HG03095 (cell line): ENCODE results near the gene TMPRSS13.

ENCODE experiments used
- ATAC-seq: cut with Tn5 transposase; IDR thresholded peaks from one replicate; pipeline ENCODE4 v1.9.1; 2021; ENCODE audit warnings: moderate library complexity; ENCODE audit not compliant: unreplicated experiment

TMPRSS13 gene

DNA sequence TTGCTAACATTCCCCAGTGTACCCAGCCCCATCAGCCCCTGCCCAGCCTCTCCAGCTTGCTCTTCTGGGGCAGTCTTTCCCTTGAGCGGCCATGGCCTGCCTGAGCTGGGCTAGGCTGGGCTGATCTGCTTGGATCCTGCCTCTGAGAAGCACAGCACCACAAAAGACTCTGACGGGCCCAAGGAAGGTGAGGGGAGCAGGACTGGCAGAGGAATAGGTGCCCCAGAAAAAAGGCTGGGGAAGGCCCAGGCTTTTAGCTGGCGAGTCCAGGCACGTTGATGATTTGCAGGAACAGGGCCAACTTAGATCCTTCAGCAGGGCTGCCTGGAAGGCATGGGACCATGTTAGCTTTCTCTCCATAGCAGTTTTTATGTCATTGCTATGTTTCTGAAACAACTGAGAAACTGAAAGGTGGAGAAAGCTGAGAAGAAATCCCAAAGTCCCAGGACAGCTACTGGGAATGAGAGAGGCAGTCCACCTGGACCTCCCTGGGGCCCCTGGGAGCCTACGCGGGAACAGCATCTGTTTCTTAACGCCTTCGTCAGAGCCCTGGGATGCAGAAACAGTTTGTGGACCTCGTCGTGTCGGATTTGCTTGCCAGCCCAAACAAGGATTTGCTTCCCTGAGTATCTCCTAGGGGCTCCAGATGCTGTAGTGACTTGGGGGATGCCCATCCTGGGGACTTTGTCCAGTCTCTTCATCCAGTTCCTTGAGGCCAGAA lies 28.3 kb downstream of the TMPRSS13 start:
- no peak for ATAC-seq

DNA sequence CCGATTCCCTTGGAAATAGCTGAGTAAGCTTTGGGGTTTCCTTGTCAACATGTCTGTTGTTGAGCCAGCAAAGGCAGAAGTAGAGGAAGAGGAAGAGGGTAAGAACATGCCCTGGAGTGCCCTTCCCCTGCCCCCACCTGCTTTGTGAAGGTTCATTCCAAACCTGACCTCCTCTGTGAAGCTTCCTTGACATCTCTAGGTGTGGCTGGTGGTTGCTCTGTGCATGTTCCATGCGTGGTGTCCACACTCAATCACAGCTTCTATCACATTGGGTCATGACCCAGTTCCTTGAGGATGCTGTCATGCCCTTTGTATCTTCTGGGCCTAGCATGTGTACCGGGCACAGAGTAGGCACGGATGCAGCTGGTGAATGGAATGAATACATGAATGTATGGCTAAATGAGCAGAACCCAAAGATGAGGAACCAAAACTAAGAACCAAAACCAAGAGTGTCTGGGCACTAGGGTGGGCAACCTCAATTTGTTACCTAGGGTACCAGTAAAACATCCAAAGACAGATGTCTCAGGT lies 29.0 kb downstream of the TMPRSS13 start:
- ATAC-seq: no peak

DNA sequence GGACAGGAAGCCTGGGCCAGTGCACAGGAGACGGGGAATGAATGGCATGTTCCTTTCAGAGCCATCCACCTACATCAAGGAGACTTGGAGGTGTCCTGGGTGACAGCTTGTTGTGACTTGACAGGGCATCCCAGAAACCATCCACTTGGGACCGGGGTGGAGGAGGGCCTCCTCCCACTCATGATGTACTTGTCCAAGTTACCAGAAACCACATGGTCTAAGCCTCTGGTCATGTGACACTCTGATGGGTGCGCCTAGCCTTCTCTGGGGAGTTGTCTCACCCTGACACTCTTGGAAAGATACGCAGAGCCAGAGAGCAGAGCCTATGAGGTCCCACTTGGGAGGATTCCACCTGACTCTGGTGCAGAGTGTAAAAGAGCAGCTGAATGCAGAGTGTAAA lies 31.1 kb downstream of the TMPRSS13 start:
- ATAC-seq: no peak

DNA sequence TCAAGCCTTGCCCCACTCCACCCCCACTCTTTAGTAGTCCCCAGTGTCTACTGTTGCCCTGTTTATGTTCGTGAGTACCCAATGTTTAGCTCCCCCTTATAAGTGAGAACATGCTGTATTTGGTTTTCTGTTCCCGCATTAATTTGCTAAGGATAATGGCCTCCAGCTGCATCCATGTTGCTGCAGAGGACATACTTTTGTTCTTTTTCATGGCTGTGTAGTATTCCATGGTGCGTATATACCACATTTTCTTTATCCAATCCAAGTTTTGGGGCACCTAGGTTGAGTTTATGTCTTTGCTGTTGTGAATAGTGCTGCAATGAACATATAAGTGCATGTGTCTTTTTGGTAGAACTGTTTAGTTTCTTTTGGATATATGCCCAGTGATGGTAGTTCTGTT lies 36.6 kb downstream of the TMPRSS13 start:
- no peak for ATAC-seq

DNA sequence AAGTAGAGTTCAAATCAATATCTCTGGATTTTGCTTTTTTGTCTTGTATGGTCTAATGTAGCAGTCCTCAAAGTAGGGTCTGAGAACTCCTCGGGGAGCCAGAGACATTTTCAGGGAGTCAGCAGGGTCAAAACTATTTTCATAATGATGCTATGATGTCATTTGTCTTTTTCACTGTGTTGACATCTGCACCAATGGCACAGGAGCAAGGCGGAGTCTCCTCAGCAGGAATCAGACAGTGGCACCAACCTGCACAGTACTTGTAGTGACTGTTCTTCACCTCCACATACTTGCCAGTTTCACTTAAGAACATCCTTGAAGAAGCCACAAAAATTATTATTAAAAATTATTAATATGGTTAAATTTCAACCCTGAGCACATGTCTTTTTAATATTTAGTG lies 37.8 kb downstream of the TMPRSS13 start:
- no peak for ATAC-seq

DNA sequence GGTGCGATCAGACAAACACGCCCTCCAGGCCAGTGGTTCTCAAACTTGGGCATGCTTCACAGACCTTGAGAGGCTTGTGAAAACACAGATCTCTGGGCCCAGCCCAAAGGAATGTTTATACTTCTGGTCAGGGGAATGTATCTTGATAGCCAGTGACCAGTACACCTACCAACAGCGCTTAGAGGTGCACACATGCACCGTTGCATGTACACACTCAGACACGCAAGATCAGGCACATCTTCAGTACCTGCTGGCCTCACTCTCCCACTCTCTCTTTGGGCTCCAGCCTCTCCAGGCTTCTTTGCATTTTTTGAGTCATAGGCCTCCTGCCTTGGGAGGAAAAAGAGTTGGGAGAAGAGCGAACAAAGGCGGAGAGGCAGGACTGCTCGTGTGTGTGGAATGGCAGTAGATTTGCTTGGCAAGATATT lies 41.0 kb downstream of the TMPRSS13 start:
- no peak for ATAC-seq

DNA sequence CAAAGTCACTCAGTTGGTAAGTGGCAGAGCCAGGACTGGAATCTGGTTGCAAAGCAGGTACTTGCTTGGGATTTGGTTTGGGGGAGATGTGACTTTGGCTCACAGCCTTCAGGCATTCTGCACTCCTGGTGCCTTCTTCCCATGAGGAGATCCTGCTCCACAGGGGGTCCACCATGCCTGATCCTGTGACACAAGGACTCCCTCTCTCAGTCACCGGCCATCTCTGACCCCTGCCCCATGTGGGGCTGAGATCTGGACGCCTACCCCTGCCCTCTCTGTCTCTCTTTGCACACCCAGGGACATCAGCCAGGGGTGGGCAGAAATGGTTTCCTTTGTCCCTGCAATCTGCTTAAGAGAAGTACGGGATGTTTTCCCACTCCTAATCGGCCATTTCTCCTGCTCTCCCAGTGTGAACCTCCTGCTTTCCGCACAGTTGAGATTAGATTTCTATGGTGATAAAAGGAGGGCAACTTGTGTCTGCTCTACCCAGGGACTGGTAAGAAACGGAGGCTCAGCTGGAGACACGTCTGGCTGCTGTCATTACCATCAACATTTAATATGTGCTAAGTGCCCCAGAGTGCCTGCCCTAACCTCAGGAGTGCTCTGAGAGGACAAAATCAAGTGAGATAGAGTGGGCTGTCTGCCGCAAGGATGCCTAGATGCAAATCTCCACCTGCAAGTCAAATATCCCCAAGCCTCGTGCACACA lies 41.6 kb downstream of the TMPRSS13 start:
- no peak for ATAC-seq

DNA sequence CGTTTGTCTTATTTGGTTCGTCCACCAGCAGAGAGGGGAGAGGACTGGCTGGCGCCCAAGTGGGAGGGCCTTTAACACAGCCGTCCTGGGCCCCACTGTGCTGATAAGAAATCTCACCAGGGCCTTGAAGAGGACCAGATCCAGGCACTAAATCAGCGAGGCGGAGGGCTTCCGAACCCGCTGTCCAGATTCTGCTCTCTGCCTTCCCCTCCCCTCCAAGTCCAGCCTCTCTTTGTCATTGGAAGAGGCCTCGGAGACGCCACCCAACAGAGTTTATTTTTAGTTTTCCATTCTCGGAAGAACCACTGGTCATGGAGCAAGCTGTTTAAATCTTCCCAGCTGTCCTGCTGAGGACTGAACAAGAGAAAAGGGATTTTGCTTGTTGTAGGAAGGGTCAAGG lies 43.4 kb downstream of the TMPRSS13 start:
- ATAC-seq: no peak

DNA sequence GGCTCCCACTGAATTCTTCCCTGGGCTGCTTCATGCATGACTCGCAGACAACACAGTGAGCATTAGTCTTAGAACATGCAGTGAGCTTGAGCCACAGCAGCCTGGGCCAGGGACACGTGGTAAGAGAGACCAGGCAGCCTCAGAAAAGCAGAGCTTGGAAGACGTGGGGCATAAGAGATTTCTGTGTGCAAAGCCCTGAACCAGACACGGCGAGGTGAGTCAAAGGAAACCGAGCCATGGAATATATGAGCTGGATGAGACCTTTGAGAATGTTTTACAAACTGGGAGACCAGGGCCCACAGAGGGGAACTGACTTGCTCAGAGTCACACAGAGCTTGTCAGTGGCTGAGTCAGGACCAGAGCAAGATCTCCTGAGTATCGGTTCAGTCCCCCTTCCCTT lies 44.2 kb downstream of the TMPRSS13 start:
- ATAC-seq: no peak

DNA sequence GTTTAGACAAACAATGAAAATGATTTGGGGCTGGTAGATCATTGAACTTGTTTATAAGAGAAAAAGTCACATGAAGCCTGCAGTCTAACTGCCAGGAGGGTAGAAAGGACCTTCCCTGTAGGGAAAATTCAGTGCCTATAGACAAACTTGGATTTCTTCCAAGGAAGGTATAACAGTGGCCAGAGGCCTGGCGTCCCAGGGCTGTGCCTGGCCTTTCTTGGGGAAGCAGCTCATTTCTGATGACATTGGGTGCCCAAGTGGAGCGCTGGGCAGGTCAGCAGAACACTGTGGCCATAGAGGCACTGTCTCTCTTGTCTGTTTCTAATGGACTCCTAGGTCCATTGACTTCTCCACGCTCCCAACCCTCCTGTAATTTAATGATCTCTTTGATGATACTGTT lies 46.1 kb downstream of the TMPRSS13 start:
- ATAC-seq: no peak

DNA sequence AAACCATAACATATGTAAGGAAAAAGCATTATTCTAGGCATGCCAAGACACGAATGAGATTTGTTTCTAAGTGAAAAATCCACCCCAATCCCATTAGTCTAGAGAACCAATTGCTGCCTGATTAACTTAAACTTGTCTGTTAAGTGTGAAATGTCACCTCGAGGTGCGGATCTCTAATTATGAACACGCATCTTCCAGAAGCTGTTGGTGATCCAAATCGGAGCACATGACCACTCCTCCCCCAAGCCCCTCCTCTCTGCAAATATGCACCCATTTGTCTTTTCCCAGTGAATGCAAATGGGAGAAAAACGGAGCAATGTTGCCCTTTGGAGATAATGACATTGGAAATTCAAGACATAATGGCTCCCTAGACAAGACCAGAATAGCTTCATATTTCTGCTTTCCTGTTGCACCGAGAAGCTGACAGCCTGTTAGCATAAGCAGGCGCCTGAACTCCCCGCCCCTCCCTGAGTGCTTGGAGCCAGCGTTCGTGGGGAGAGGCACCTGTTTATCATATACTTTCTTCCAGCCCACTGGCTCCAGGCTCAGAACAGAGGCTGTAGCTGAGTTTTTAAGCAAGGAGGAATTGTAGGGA lies 46.8 kb downstream of the TMPRSS13 start:
- ATAC-seq: no peak

DNA sequence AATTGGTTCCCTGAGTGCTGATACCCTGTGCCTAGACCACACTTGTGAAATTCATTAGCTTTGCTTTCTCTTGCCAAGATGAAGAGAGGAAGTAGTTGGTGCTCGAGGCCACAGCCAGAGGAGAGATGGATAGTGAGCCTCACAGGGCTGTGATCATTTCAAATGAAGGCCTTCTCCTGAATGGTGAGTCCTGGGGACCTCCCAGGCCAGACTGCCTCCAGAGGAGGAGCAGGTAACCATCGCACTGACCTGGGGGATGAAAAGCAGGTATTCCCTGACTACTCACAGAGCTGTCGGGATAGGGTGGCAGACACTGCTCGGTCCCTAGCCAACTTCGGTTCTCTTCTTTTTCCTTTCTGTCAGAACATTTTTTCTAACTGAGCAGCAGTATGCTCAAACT lies 48.0 kb downstream of the TMPRSS13 start:
- ATAC-seq: no peak

DNA sequence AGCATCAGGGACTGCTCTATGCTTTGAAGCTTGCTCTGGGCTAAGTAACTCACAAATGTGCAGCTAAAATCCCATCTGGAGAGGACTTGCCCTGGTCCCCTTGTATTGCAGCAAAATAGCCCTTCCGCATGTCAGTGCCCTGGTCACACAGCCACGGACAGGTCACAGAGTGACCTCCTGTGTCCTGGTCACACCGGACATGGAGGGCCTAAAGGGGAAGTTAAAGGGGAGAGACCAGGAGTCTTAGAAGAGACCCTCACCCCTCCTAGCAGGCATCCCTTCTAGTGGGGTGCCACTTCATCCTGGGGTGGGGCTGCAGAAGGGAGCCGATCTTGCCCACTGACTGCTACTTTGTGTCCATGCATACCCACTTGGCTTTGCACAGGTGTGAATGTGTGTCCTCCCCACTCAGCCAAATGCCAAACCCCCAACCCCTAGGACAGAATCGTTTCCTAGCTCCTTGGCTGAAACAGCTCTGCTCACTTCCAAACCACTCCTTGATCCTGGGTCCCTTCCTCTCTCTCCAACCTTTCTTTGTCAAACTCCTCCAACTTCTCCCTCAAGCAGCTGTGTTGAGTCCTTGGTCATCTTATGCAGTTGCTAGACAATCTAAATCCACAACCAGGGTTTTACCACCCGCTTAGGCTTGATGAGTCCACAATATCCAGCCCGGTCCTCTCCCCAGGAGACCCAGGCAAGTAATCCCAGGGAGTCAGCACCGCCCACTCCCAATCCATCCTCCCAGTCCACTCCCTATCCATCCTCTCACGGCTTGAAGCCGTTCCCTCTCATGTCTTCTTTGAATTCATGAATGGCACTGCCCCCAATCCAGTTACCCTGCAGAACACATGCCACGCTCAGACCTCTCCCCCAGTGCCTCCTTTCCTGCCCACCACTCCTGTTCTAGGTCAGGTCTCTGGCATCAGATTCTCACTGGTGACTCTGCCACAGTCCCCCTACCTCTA lies 49.4 kb downstream of the TMPRSS13 start:
- ATAC-seq: no peak

DNA sequence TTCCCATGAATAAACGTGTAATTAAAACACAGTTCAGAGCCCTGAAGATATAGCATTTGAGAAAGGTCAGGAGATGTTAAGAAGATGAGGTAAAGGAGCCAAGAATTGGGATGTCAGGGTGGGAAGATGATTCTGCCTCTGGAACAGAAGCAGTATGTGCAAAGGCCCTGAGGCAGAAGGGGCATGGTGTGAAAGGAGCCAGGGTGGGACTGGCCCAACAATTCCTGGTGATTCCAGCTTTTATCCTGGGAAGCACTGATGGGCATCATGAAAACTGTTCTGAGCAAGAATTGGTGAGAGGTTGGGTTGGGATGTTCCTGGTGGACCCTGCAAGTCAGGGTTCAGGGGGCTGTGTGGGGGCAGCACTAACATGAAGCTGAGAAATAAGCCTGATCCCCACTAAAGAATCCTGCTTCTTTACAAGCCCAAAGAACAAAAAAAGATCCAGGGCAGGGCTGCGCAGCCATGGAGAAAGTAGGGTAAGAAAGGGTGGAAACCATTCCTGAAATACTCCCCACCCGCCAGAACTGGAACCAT lies 50.2 kb downstream of the TMPRSS13 start:
- no peak for ATAC-seq

DNA sequence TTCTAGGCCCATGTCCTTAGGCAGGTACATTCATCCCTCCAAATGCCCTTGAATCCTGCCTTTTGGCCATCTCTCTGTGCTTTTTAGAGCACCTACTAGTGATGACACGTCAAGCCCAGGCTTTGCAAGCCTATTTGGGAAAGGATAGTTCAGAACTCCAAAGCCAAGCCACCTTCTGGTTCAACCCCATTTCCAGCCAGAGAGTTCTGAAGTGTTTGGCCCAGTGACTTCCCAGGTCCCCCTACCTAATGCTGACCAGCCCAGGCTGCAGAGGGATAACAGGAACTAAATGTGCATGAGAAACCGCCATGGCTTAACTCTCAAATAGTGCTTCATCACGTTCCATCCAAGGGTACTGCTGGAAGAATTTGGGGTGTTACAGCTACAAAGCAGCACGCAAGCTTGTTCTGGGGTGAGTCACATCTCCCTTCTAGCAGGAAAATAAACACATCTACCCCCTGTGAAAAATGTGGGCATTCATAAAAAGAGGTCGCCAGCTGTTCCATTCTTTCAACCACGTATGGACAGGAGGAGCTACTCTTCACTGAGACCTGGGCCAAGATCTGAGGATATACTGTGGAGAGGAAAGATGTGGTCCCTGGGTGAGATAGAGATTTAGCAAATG lies 50.8 kb downstream of the TMPRSS13 start:
- no peak for ATAC-seq

DNA sequence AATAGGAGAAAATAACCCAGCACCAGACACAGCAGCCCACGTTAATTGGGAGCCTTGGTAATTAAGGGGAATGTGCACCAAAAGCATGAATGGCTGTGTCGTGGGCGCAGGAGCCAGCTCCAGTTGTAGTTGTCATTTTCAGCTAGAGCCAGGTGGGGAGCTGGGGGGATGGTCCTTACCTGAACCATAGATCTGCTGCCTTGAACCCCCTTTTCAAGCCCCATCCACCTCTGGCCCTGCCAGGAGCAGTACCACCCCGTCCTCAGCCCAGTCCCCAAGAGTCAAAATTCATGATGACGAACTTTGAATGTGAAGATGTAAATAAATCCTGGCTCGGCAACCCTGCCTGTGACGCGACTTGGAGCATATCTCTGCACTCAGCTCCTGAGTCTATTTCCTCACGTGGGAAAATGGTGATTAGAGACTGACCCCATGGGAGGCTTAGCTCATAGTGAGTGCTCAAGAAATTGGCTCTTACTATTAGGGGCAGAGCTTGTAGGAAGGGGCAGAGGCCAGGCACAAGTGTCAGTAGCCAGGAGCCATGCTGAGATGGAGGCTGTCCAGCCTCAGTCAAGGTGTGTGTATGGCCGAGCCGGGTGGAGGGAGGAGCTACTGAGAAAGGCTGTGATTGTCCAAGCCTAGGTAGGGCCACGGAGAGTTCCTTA lies 52.0 kb downstream of the TMPRSS13 start:
- no peak for ATAC-seq

DNA sequence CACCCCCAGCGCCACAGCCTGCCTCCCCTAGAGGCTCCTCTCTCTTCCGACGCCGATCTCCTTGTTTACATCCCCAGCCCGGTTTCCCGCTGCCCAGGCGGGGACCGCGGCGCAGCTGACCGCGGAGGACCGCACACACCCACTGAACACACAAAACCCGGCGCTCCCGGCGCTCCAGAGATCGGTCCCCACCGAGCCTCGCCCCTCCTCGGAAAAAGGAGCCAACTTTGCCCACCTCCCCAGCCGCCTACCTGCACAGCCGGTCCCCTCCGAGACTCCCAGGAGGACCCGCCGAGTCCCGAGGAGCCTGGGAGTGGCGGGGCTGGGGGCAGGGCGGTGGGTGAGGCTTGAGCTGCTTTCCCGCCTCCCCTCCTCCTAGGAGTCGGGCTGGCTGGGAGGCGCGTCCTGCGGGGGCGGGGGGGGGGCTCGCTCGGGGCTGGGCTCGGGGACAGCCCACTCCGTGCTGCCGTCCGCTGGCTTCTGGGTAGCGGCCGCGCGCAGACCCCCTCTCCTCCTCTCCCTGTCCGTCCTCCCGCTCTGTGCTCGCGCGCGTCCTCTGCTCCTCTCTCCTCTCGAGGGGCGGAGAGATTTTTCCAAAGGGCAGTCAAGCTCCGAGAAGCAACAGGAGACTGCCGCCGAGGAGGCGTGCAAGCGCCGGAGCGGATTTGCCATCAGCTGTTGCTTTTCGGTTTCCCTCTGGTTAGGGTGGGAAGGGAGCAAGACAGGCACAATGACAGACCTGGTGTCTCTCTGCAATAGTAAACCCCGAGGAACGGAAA lies 52.7 kb downstream of the TMPRSS13 start, which contains the start of gene FXYD6:
Gene FXYD6 (minus strand): TSS at position 318 of the 779 bp plus-strand sequence. CDS start 33,882 bp downstream, outside the sequence.
- no peak for ATAC-seq

DNA sequence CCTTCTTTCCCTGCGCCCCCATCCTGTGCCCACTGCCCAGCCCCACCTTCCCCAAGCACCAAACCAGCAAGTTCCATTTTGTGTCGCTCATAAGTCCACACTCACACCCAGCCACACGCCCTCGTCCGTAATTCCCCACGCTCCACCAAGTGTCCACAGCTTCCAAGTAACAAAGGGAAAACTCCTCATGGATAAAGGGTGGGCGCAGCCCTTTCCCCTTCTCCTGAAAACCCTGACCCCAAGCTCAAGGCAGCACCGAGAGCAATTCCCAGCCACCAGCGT lies 53.2 kb downstream of the TMPRSS13 start:
- ATAC-seq: no peak
